Smooth muscle cell (in vitro differentiated cells): Measurements from ENCODE around the gene GJE1. TPM values are rescaled to one million over a fixed set of nuclear protein-coding genes. Genes with fewer than 3 reads are reported as not detected.

Source experiments
- DNase-seq: peaks from one replicate; lab custom pipeline; 2025; ENCODE audit not compliant: unreplicated experiment; lab: John Stamatoyannopoulos, UW
- H2AFZ ChIP-seq: fragments of 200-600 bp; sonication (generic); 2 replicates; pipeline ENCODE4 v1.6.0; 2016; ENCODE audit warnings: antibody characterized with exemption, low read depth, mild to moderate bottlenecking
- H3F3A ChIP-seq: fragments of 200-600 bp; sonication (generic); 2 replicates; pipeline ENCODE4 v1.6.0; 2017; ENCODE audit warnings: antibody characterized with exemption, low read depth
- H3K27ac ChIP-seq: fragments of 200-600 bp; sonication (generic); 2 replicates; pipeline ENCODE4 v1.5.1; 2016; ENCODE audit warnings: low read depth, mild to moderate bottlenecking
- H3K27me3 ChIP-seq: fragments of 200-600 bp; sonication (generic); 2 replicates; pipeline ENCODE4 v1.6.1; 2016; ENCODE audit warnings: low read depth, mild to moderate bottlenecking
- H3K36me3 ChIP-seq: fragments of 200-600 bp; sonication (generic); 2 replicates; pipeline ENCODE4 v1.5.1; 2016; ENCODE audit warnings: low read depth
- H3K4me1 ChIP-seq: fragments of 200-600 bp; sonication (generic); 2 replicates; pipeline ENCODE4 v1.5.1; 2016; ENCODE audit warnings: low read depth
- H3K4me2 ChIP-seq: fragments of 200-600 bp; sonication (generic); 2 replicates; pipeline ENCODE4 v1.6.0; 2016; ENCODE audit warnings: mild to moderate bottlenecking
- H3K4me3 ChIP-seq: fragments of 200-600 bp; sonication (generic); 2 replicates; pipeline ENCODE4 v1.5.1; 2016; ENCODE audit warnings: mild to moderate bottlenecking
- H3K79me2 ChIP-seq: fragments of 200-600 bp; sonication (generic); 2 replicates; pipeline ENCODE4 v1.6.0; 2016; ENCODE audit warnings: low read depth, mild to moderate bottlenecking
- H3K9ac ChIP-seq: fragments of 200-600 bp; sonication (generic); 2 replicates; pipeline ENCODE4 v1.6.0; 2016; ENCODE audit warnings: low read depth
- H3K9me3 ChIP-seq: fragments of 200-600 bp; sonication (generic); replicated peaks from 2 replicates; pipeline ENCODE4 v1.5.1; 2016; ENCODE audit warnings: low read depth
- H4K20me1 ChIP-seq: fragments of 200-600 bp; sonication (generic); 2 replicates; pipeline ENCODE4 v1.6.0; 2016; ENCODE audit warnings: low read depth
- CTCF ChIP-seq: fragments of 200-600 bp; sonication (generic); IDR thresholded peaks from 2 replicates; pipeline ENCODE4 v1.5.1; 2017; ENCODE audit warnings: borderline replicate concordance, mild to moderate bottlenecking, antibody characterized with exemption; ENCODE audit not compliant: insufficient read depth, poor library complexity, severe bottlenecking
- WGBS: methylation state at CpG from one replicate; pipeline ENCODE4 v1.1.7; 2016; ENCODE audit warnings: low lambda C conversion rate; 5-methylcytosine and 5-hydroxymethylcytosine counted together
- polyA plus RNA-seq: library from polyadenylated mRNA; unstranded; fragments of >200 nt; fragmentation: Nextera tagmentation; extraction: Ambion mirVana; gene quantifications from 2 replicates; pipeline ENCODE4 v1.2.1, GENCODE V29; 2016
- total RNA-seq: library from RNA; depleted of rRNA; stranded (reverse); fragments of >200 nt; gene quantifications from 2 replicates; pipeline ENCODE4 v1.2.3, GENCODE V29; 2014

Gene GJE1
- total and polyA plus RNA-seq, 2 experiments from 2014 or later = not detected

GRCh38 chr6:142146828-142147662 is 14.3 kb downstream of the GJE1 start, which contains the start of the genes NMBR and VTA1:
NMBR (minus strand) TSS chr6:142147122; CDS start chr6:142088658, 58,464 bp downstream.
VTA1 (plus strand) TSS chr6:142147263; CDS start chr6:142147288, 25 bp downstream.
- H3K79me2 ChIP-seq = peaks cover 49% of the 10 kb centered on the region
- peak within 1 kb of the TSS; percentile 92 for H3K4me3 ChIP-seq
- H3K36me3 ChIP-seq = no peaks in the 10 kb centered on the region
- DNase-seq = peak; percentile 71
- no peaks in the 10 kb centered on the region for H3K9me3 ChIP-seq
- peak within 1 kb of the TSS; percentile 98 for H2AFZ ChIP-seq
- peak; percentile 76 for TF ChIP-seq CTCF
- H3K27ac ChIP-seq = peak within 1 kb of the TSS; percentile 31
- no peaks in the 10 kb centered on the region for H3K27me3 ChIP-seq
- H4K20me1 ChIP-seq = peaks cover 10% of the 10 kb centered on the region
- peaks cover 9% of the 10 kb centered on the region for H3K4me1 ChIP-seq
- H3K4me2 ChIP-seq = peak within 1 kb of the TSS; percentile 86
- H3F3A ChIP-seq = no peaks in the 10 kb centered on the region
- H3K9ac ChIP-seq = peak within 1 kb of the TSS; percentile 81
- WGBS = 2% methylated on average over 37 of the region's 38 CpGs

- H3K9ac ChIP-seq = no peak overlapping the region
- TF ChIP-seq CTCF = no peak
- H3F3A ChIP-seq = no peaks in the 10 kb centered on the region
- H3K9me3 ChIP-seq = no peaks in the 10 kb centered on the region
- no peaks in the 10 kb centered on the region for H3K27me3 ChIP-seq
- peaks cover 88% of the 10 kb centered on the region for H3K79me2 ChIP-seq
- no peaks in the 10 kb centered on the region for H3K36me3 ChIP-seq
- H4K20me1 ChIP-seq = peaks cover 64% of the 10 kb centered on the region
- peaks cover 8% of the 10 kb centered on the region for H3K4me1 ChIP-seq
- H3K4me3 ChIP-seq = no peak overlapping the region
- H2AFZ ChIP-seq = no peak overlapping the region
- DNase-seq = no peak
- no peak overlapping the region for H3K4me2 ChIP-seq
- H3K27ac ChIP-seq = no peak overlapping the region
Observed at GRCh38 chr6:142152746-142153145, 20.0 kb downstream of the GJE1 start.

- no peaks in the 10 kb centered on the region for H3K36me3 ChIP-seq
- TF ChIP-seq CTCF = no peak
- peaks cover 4% of the 10 kb centered on the region for H3K4me1 ChIP-seq
- no peaks in the 10 kb centered on the region for H3K9me3 ChIP-seq
- no peaks in the 10 kb centered on the region for H3F3A ChIP-seq
- no peak overlapping the region for H3K4me2 ChIP-seq
- no peak overlapping the region for H3K27ac ChIP-seq
- WGBS = 67% methylated on average over 2 of the region's 2 CpGs
- H3K9ac ChIP-seq = no peak overlapping the region
- DNase-seq = no peak
- H3K27me3 ChIP-seq = no peaks in the 10 kb centered on the region
- peaks cover 67% of the 10 kb centered on the region for H4K20me1 ChIP-seq
- no peak overlapping the region for H2AFZ ChIP-seq
- H3K4me3 ChIP-seq = no peak overlapping the region
- H3K79me2 ChIP-seq = peaks cover 88% of the 10 kb centered on the region
Observed at GRCh38 chr6:142153196-142153595, 20.5 kb downstream of the GJE1 start.

DNA sequence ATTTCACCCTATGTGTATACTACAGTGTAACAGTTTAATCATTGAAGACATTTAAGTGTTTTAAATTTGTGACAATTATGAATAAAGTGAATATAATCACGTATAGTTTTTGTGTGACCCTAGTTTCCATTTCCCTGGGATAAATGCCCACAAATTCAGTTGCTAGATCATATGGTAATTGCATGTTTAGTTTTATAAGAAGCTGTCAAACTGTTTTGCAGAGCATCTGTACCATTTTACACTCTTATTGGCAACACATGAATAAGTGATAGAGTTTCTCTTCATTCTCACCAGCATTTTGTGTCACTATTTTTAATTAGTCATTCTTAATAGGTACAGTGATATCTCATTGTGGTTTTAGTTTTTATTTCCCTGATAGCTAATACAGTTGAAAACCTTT is 21.6 kb downstream of the GJE1 start:
- Histone ChIP-seq H2AFZ (no peak overlapping the region), H3K9ac (no peak overlapping the region), H3K4me3 (no peak overlapping the region), H3K9me3 (no peaks in the 10 kb centered on the region), H3K27ac (no peak overlapping the region), H3K4me2 (no peak overlapping the region), H4K20me1 (peaks cover 73% of the 10 kb centered on the region), H3K36me3 (no peaks in the 10 kb centered on the region), H3F3A (no peaks in the 10 kb centered on the region), H3K27me3 (no peaks in the 10 kb centered on the region), H3K4me1 (no peaks in the 10 kb centered on the region), H3K79me2 (peaks cover 88% of the 10 kb centered on the region)
- no peak for TF ChIP-seq CTCF
- no peak for DNase-seq
- WGBS = 95% methylated on average over 1 of the region's 1 CpG
